Diencephalon (tissue), 1 donor: ENCODE data around the gene GFM2. TPM values are rescaled to one million over a fixed set of nuclear protein-coding genes. Genes with fewer than 3 reads are reported as not detected.

Source experiments
- small RNA-seq: library from RNA; depleted of rRNA; stranded (forward); fragments of <200 nt; gene quantifications from one replicate; pipeline ENCODE3, GENCODE V24; 2014
- total RNA-seq: library from RNA; depleted of rRNA; stranded (reverse); fragments of >200 nt; gene quantifications from one replicate; pipeline ENCODE4 v1.2.3, GENCODE V29; 2014

The GFM2 gene, protein sequence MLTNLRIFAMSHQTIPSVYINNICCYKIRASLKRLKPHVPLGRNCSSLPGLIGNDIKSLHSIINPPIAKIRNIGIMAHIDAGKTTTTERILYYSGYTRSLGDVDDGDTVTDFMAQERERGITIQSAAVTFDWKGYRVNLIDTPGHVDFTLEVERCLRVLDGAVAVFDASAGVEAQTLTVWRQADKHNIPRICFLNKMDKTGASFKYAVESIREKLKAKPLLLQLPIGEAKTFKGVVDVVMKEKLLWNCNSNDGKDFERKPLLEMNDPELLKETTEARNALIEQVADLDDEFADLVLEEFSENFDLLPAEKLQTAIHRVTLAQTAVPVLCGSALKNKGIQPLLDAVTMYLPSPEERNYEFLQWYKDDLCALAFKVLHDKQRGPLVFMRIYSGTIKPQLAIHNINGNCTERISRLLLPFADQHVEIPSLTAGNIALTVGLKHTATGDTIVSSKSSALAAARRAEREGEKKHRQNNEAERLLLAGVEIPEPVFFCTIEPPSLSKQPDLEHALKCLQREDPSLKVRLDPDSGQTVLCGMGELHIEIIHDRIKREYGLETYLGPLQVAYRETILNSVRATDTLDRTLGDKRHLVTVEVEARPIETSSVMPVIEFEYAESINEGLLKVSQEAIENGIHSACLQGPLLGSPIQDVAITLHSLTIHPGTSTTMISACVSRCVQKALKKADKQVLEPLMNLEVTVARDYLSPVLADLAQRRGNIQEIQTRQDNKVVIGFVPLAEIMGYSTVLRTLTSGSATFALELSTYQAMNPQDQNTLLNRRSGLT
- 60.4 TPM for total RNA-seq

DNA sequence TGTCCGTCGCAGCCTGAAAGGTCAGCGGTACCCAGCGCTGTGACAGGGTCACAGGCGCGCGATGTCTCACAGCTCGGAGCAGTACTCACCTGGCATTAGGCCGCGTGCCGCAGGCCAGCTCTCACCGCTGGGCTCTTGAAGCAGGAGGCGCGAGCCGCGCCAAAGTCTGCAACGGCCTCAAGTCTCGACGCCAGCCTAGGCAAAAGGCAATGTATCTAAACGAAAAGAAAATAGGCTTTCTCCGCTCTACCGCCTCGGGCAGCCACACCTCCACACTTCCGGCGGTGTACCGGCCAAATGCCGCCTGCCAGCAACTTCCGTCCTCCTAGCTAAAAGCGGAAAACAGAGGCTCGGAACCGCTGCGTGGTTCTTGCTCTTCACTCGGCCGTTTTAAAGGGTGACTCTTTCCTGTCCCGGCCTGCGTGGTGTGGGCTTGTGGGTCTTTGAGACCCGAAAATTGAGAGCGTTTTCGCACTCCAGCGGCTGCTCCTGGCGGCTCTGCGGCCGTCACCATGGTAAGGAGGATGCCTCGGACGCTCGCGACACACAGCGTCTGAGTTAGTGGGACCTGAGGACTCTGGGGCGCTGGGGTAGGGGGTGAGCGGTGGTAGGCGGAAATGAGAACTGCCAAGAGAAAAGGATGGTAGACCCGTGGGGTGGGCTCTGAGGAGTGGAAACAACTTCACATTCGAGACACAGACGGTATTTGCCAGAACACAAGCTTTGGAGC is at the start of gene GFM2, which contains the start of gene NSA2:
TSS of gene GFM2 (minus strand) at position 269 of the 730 bp plus-strand sequence. CDS start 3,375 bp downstream, outside the sequence.
TSS of gene NSA2 (plus strand) at position 401 of the 730 bp plus-strand sequence. CDS start at position 513, 112 bp downstream.

DNA sequence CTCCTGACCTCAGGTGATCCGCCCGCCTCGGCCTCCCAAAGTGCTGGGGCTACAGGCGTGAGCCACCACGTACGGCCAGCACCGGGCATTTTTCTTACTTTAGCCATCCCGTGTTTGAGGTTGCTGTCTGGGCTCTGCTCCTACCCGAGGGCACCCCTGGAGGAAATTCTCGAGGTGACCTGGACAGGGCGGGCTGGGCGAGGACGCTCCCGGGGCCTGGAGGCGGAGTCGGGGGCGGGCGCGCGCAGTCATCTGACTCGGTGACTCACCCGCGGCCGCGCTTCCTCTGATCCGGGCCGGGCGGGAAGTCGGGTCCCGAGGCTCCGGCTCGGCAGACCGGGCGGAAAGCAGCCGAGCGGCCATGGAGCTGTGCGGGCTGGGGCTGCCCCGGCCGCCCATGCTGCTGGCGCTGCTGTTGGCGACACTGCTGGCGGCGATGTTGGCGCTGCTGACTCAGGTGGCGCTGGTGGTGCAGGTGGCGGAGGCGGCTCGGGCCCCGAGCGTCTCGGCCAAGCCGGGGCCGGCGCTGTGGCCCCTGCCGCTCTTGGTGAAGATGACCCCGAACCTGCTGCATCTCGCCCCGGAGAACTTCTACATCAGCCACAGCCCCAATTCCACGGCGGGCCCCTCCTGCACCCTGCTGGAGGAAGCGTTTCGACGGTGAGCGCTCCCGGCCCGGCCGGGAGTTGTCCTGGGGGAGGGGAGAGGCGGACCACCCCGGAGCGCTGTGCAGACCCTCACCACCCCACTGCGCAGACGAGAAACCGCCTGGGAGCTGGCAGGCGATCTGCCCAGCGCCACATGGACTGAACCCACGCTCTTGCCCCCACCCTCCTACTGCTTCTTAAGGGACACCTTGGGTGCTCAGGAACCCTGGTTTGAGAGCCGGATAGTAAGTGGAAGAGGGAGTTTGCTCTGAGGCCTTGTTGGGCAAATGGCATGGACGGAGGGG is 81.7 kb downstream of the GFM2 start, which contains the start of gene HEXB:
TSS of gene HEXB (plus strand) at position 334 of the 952 bp plus-strand sequence. CDS start at position 362, 28 bp downstream.

Small RNA genes within 50 kb of the gene (small RNA-seq; reads per million reads assigned to genes)
- not detected for gene RNU6-658P

Other genes starting within 250 kb of the GFM2 start
- 503 TPM for gene ENC1, start 126.4 kb downstream of the GFM2 start, total RNA-seq
- gene HEXB, start 81.9 kb downstream of the GFM2 start, total RNA-seq: 41.8 TPM
- gene NSA2, start 132 bp upstream of the GFM2 start, total RNA-seq: 54.7 TPM
- 126 TPM for gene FAM169A, start 99.3 kb upstream of the GFM2 start, total RNA-seq